H1 (cell line): ENCODE measurements around the gene CDK5R1. TPM values are rescaled to one million over a fixed set of nuclear protein-coding genes. Genes with fewer than 3 reads are reported as not detected.

ENCODE experiments used
- CTCF ChIA-PET: fragments of 300-600 bp; sonication (Branson Sonifier 250); formaldehyde crosslinking; loops from one replicate; lab custom pipeline; 2021; ENCODE audit not compliant: partially characterized antibody; lab: Charles Lee
- POLR2A ChIA-PET: fragments of 300-600 bp; sonication (Branson Sonifier 250); formaldehyde crosslinking; loops from one replicate; lab custom pipeline; 2021; ENCODE audit warnings: inconsistent platforms; ENCODE audit not compliant: partially characterized antibody; lab: Charles Lee
- DNase-seq, 2 experiments: peaks; one replicate each; pipeline versions ENCODE4 v3.0.0 to v3.0.0-alpha.2; 2010 to 2022; ENCODE audit warnings: low spot score in 2 of 2, low read depth in 1 of 2, mixed read lengths in 1 of 2
- FAIRE-seq: peaks from 2 replicates; lab custom pipeline; 2011; peaks lifted over from hg19 to GRCh38; lab: Jason Lieb, UNC
- H2AFZ ChIP-seq: 2 replicates; pipeline ENCODE4 v1.8.1; 2012; ENCODE audit warnings: low read length, inconsistent platforms
- H2AK5ac ChIP-seq: 2 replicates; pipeline ENCODE4 v1.6.1; 2013; ENCODE audit warnings: low read depth, low read length
- H2BK120ac ChIP-seq: replicated peaks from 2 replicates; pipeline ENCODE3; 2013; ENCODE audit warnings: low read depth, low read length, inconsistent platforms
- H2BK12ac ChIP-seq: 2 replicates; pipeline ENCODE4 v1.6.1; 2013; ENCODE audit warnings: low read depth, low read length
- H2BK15ac ChIP-seq: 2 replicates; pipeline ENCODE4 v1.6.1; 2013; ENCODE audit warnings: low read length
- H2BK20ac ChIP-seq: 2 replicates; pipeline ENCODE4 v1.6.1; 2013; ENCODE audit warnings: low read length
- H2BK5ac ChIP-seq: 2 replicates; pipeline ENCODE4 v1.6.1; 2013; ENCODE audit warnings: low read depth, low read length
- H3K14ac ChIP-seq: 2 replicates; pipeline ENCODE4 v1.6.1; 2013; ENCODE audit warnings: inconsistent platforms; ENCODE audit not compliant: insufficient read length
- H3K18ac ChIP-seq: 2 replicates; pipeline ENCODE4 v1.6.1; 2013; ENCODE audit warnings: low read length; ENCODE audit errors: extremely low read depth
- H3K23ac ChIP-seq: 2 replicates; pipeline ENCODE4 v1.6.1; 2013; ENCODE audit warnings: inconsistent platforms; ENCODE audit not compliant: insufficient read length
- H3K23me2 ChIP-seq: 2 replicates; pipeline ENCODE4 v1.6.1; 2013; ENCODE audit warnings: low read depth, low read length
- H3K27ac ChIP-seq: 2 replicates; pipeline ENCODE4 v1.6.1; 2011; ENCODE audit warnings: low read depth, low read length, inconsistent platforms
- H3K27me3 ChIP-seq, 4 experiments: replicated peaks in 1 of 4; 1 replicate in 1 of 4; 2 replicates in 3 of 4; pipeline versions ENCODE4 v1.6.1 to v1.8.1; 2011 to 2013; ENCODE audit warnings: low read length in 3 of 4, mild to moderate bottlenecking in 3 of 4, inconsistent platforms in 2 of 4, mixed read lengths in 2 of 4, moderate library complexity in 1 of 4; ENCODE audit not compliant: control insufficient read depth in 3 of 4, insufficient read depth in 3 of 4; ENCODE audit errors: extremely low read depth in 1 of 4
- H3K36me3 ChIP-seq, 4 experiments: 2 replicates each; pipeline versions ENCODE4 v1.6.1 to v1.8.1; 2011 to 2013; ENCODE audit warnings: mild to moderate bottlenecking in 4 of 4, low read length in 3 of 4, moderate library complexity in 2 of 4, control low read depth in 1 of 4, inconsistent platforms in 1 of 4; ENCODE audit not compliant: insufficient read depth in 4 of 4, control insufficient read depth in 2 of 4
- H3K4ac ChIP-seq: replicated peaks from 2 replicates; pipeline ENCODE3; 2013; ENCODE audit warnings: low read length, low read depth, mixed read lengths, inconsistent platforms; ENCODE audit not compliant: insufficient read length
- H3K4me1 ChIP-seq, 4 experiments: replicated peaks in 1 of 4; 1 replicate in 1 of 4; 2 replicates in 3 of 4; pipeline versions ENCODE4 v1.6.1 to v1.8.1; 2011 to 2013; ENCODE audit warnings: low read length in 3 of 4, inconsistent platforms in 2 of 4, mixed read lengths in 1 of 4; ENCODE audit not compliant: insufficient read depth in 4 of 4, control insufficient read depth in 3 of 4
- H3K4me2 ChIP-seq, 2 experiments: 2 replicates each; pipeline versions ENCODE4 v1.6.1 to v1.8.1; 2011 to 2013; ENCODE audit warnings: low read depth in 2 of 2, low read length in 2 of 2, control low read depth in 1 of 2, inconsistent platforms in 1 of 2, mild to moderate bottlenecking in 1 of 2; ENCODE audit not compliant: insufficient read depth in 1 of 2
- H3K4me3 ChIP-seq, 4 experiments: fragments of 200-600, 300-600 bp in 1 of 4; sonication (generic), shearing (Covaris generic), sonication (Bioruptor Twin) in 1 of 4; 2 replicates each; pipeline versions ENCODE4 v1.5.1 to v1.8.1; 2011 to 2016; ENCODE audit warnings: low read length in 4 of 4, low read depth in 3 of 4, control low read depth in 2 of 4, inconsistent platforms in 2 of 4, mild to moderate bottlenecking in 2 of 4, mixed read lengths in 1 of 4, moderate library complexity in 1 of 4; ENCODE audit not compliant: insufficient read depth in 2 of 4; ENCODE audit errors: extremely low read depth in 1 of 4
- H3K56ac ChIP-seq: replicated peaks from 2 replicates; pipeline ENCODE3; 2013; ENCODE audit warnings: low read depth, mild to moderate bottlenecking, mixed read lengths, low read length, inconsistent platforms; ENCODE audit not compliant: insufficient read length
- H3K79me1 ChIP-seq: 2 replicates; pipeline ENCODE4 v1.6.1; 2013; ENCODE audit warnings: low read depth, low read length, control low read depth
- H3K79me2 ChIP-seq, 2 experiments: 2 replicates each; pipeline versions ENCODE4 v1.6.1 to v1.8.1; 2012 to 2013; ENCODE audit warnings: low read length in 2 of 2, mild to moderate bottlenecking in 2 of 2, inconsistent platforms in 1 of 2; ENCODE audit not compliant: insufficient read depth in 2 of 2, control insufficient read depth in 1 of 2
- H3K9ac ChIP-seq, 4 experiments: replicated peaks in 1 of 4; 1 replicate in 1 of 4; 2 replicates in 3 of 4; pipeline versions ENCODE4 v1.6.1 to v1.8.1; 2011 to 2013; ENCODE audit warnings: low read depth in 3 of 4, low read length in 3 of 4, control low read depth in 2 of 4, mild to moderate bottlenecking in 2 of 4, moderate library complexity in 2 of 4, inconsistent platforms in 1 of 4; ENCODE audit errors: extremely low read depth in 1 of 4
- H3K9me3 ChIP-seq, 2 experiments: 2 replicates each; pipeline versions ENCODE4 v1.6.1 to v1.8.1; 2012 to 2013; ENCODE audit warnings: mild to moderate bottlenecking in 2 of 2, moderate library complexity in 2 of 2, control low read depth in 1 of 2, inconsistent platforms in 1 of 2, low read depth in 1 of 2, low read length in 1 of 2, mixed read lengths in 1 of 2; ENCODE audit not compliant: insufficient read depth in 2 of 2
- H4K20me1 ChIP-seq, 2 experiments: replicated peaks in 1 of 2; 2 replicates each; pipeline versions ENCODE3 to v1.8.1; 2011 to 2013; ENCODE audit warnings: inconsistent platforms in 2 of 2, low read length in 2 of 2, mild to moderate bottlenecking in 1 of 2; ENCODE audit not compliant: insufficient read depth in 2 of 2, control insufficient read depth in 1 of 2
- H4K5ac ChIP-seq: 2 replicates; pipeline ENCODE4 v1.6.1; 2013; ENCODE audit warnings: low read length, low read depth, mixed read lengths, inconsistent platforms; ENCODE audit not compliant: insufficient read length
- H4K8ac ChIP-seq: 2 replicates; pipeline ENCODE4 v1.8.0; 2013; ENCODE audit warnings: mild to moderate bottlenecking, moderate library complexity, low read length, inconsistent platforms; ENCODE audit not compliant: insufficient read depth; ENCODE audit errors: extremely low read depth
- H4K91ac ChIP-seq: replicated peaks from 2 replicates; pipeline ENCODE3; 2013; ENCODE audit warnings: low read length, mixed read lengths, inconsistent platforms; ENCODE audit not compliant: insufficient read length
- CREB1 ChIP-seq: IDR thresholded peaks from 2 replicates; pipeline ENCODE4 v1.6.1; 2012; ENCODE audit warnings: inconsistent platforms
- SIX5 ChIP-seq: IDR thresholded peaks from 2 replicates; pipeline ENCODE4 v1.6.1; 2011; ENCODE audit warnings: mild to moderate bottlenecking, low read depth, low read length
- WGBS, 2 experiments: shearing (Covaris generic) in 1 of 2; methylation state at CpG; one replicate each; pipeline versions ENCODE4 v1.1.6 to v1.1.7; 2013 to 2015; ENCODE audit warnings: low lambda C conversion rate in 2 of 2, mixed read lengths in 2 of 2, inconsistent platforms in 1 of 2, low coverage in 1 of 2, missing lambda C conversion rate in 1 of 2; ENCODE audit not compliant: insufficient replicate concordance in 2 of 2, insufficient coverage in 1 of 2, insufficient read length in 1 of 2; ENCODE audit errors: extremely low coverage in 1 of 2, missing lambda C conversion rate in 1 of 2; 5-methylcytosine and 5-hydroxymethylcytosine counted together
- polyA plus RNA-seq, 7 experiments: library from polyadenylated mRNA; depleted of rRNA in 3 of 7; stranded (reverse) in 5 of 7; unstranded in 2 of 7; fragments of >200 nt in 5 of 7; fragments of 200-250 nt in 2 of 7; gene quantifications; 1 replicate in 5 of 7; 2 replicates in 1 of 7; 4 replicates in 1 of 7; pipeline versions ENCODE4 v1.2.1 to v1.2.3, GENCODE V29; 2011 to 2013; ENCODE audit warnings: missing spikeins in 2 of 7, mixed read lengths in 2 of 7
- total RNA-seq: library from RNA; stranded (reverse); fragmentation: NEBNext Ultra II Directional; extraction: Animal tissue kit (Norgen Biotek cat#: 25700); gene quantifications from 2 replicates; pipeline ENCODE4 v1.2.1, GENCODE V29; 2021

The CDK5R1 gene
- total and polyA plus RNA-seq, 2 of the 8 experiments (the other 6 are each of a cell fraction or from before 2014, with no cell fraction given): 2.7 to 9.9 TPM

DNA sequence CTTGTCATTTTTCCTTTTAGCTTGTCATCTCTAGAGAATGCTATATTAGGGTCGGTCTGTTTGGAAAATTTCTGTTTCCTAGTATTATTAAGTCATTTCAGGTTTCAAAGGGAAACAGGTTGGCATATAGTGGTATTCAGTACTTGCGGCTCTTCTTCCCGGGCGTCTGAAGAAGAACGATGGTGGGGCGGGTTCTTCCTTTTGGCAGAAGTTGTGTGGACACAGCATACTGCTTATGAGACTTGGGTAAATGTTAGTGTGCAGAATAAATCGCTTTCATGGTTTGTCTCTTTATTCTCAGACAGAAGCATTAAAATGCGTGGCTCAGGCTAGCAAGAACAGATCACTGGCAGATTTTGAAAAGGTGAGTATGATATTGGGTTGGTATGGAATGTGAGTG is 9.6 kb upstream of the CDK5R1 start:
- H3K4me1 ChIP-seq: peaks cover 0 to 2% (median 0%) of the 10 kb centered on the region in 4 experiments; a peak in 1 of 7 replicates
- ChIA-PET CTCF (interaction anchor here (0.9 to 2.2 kb wide), 3 partner anchors 14 to 270 kb away, joined by 3 to 27 read pairs (median 4); no protein-coding TSS in a partner anchor), POLR2A (interaction anchor here (2.2 kb wide), 1 partner anchor 11 kb away, joined by 5 read pairs; no protein-coding TSS in a partner anchor)
- no peak overlapping the region for H2BK12ac ChIP-seq
- H3K4ac ChIP-seq: no peak overlapping the region
- H2BK15ac ChIP-seq: no peak overlapping the region
- TF ChIP-seq SIX5: no peak
- TF ChIP-seq CREB1: no peak
- H3K4me2 ChIP-seq: no peak overlapping the region
- H4K5ac ChIP-seq: no peak overlapping the region
- no peaks in the 10 kb centered on the region for H4K20me1 ChIP-seq
- no peaks in the 10 kb centered on the region for H3K9me3 ChIP-seq
- H3K23ac ChIP-seq: no peak overlapping the region
- no peaks in the 10 kb centered on the region for H3K23me2 ChIP-seq
- no peak overlapping the region for H3K14ac ChIP-seq
- H3K79me1 ChIP-seq: no peaks in the 10 kb centered on the region
- no peak for DNase-seq
- no peak overlapping the region for H3K9ac ChIP-seq
- no peak overlapping the region for H3K18ac ChIP-seq
- H2BK5ac ChIP-seq: no peak overlapping the region
- H3K4me3 ChIP-seq: no peak overlapping the region
- no peak overlapping the region for H4K8ac ChIP-seq
- no peak overlapping the region for H2AK5ac ChIP-seq
- H3K27me3 ChIP-seq: no peaks in the 10 kb centered on the region
- H3K27ac ChIP-seq: no peak overlapping the region
- no peak for FAIRE-seq
- H2BK20ac ChIP-seq: no peak overlapping the region
- no peak overlapping the region for H3K56ac ChIP-seq
- no peaks in the 10 kb centered on the region for H3K79me2 ChIP-seq
- H3K36me3 ChIP-seq: peaks cover 48 to 87% (median 71%) of the 10 kb centered on the region in 4 experiments
- H2AFZ ChIP-seq: no peak overlapping the region
- H4K91ac ChIP-seq: no peak overlapping the region
- H2BK120ac ChIP-seq: no peak overlapping the region
- 85% methylated on average over 8 of the region's 8 CpGs; no CpG with 5 or more reads in 1 of the 2 experiments for WGBS, 2 experiments
